GM18526 (cell line): ENCODE results near the gene ROR2.

Experiments
- POLR2A ChIP-seq: IDR thresholded peaks from 3 replicates; pipeline ENCODE4 v1.6.1; 2011; ENCODE audit not compliant: insufficient read length; ENCODE audit errors: extremely low read depth

ROR2 gene

DNA sequence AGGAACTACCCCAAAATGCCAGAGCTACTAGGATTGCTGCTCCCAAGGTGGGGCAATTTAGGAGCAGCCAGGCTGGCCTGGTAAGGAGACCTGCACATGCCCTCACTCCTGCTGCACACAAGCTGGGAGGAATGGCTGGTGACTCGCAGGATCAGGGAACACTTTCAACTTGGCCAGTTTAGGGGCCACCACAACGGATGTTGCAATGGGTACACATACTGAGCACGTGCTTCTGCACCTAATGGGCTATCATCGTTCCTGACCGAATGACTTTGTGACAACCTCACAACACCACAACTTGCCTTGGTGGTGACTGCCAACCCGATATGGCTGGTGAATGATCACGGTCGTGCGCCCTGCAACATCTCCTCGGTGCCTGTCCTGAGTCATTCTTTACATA is 172.0 kb downstream of the ROR2 start:
- TF ChIP-seq POLR2A = no peak

DNA sequence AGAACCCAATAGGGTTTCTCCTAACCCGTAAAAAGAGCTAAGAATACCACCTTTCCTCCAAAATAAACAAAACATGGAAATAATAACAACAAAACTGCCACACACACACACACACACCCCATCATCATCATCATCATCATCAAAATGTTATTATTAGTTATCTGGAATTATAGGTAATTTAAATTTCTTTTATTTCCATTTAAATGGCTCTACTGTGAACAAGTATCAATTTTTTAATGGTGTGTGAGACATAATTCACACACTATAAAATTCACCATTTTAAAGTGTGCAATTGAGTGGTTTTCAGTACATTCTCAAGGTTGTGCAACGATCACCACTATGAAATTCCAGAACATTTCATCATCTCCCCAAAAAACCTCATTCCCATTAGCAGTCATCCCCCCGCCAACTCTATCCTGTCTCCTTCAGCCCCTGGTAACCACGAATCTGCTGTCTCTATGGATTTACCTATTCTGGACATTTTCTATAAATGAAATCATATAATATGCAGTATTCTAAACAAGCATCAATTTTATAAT is 172.7 kb downstream of the ROR2 start:
- no peak for TF ChIP-seq POLR2A

DNA sequence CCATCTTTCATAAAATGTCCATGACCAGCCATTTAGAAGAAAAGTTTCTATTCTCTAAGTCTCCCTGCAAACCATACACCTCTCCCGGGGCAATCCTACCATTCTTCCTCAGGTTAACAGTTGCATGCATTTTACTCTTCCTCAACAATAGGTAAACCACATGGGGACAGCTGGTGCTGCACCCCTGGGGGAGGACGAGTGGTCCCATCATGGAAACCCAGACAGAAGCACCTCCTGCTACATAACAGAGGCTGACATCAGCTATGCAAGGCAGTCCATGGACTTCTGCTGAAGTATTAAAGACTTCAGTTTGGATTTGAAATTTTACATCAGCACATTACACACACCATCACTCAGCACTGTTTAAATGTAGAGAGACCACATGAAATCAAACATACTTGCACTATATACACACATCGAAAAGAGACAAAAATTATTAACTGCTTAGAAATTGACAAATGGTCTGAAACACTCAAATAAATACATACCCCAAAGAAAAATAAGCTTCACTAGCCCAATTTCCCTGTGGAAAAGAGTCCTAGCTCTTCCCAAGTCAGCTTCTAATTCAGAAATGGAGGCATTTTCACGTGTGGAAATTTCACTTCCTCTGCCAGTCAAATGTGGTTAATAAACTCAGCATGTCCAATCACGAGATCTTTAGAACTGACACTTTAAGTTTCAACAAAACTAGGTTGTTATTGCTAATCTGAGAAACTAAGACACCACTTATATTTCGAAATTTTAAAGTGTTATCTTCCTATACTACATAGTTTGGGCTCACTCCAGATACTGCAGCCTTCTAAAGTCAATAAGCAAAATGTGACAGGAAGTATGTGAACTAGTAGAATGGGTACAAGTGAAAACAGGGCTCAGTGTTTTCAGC is 173.4 kb downstream of the ROR2 start:
- TF ChIP-seq POLR2A = no peak

DNA sequence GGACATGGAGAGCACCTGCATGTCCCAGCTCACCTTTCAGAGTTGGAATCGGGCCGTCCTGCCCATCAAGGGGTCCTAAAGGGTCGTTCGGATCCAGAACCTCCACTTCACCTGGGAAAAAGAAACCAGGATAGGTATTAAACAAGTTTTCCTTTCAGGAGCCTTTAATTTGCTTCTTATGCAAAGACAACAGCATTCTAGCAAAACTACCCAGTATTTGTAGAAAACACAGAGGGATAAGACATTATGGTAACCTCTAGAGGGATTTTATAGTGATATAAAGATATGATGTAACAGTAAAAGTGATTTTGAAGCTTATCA is 174.4 kb downstream of the ROR2 start:
- no peak for TF ChIP-seq POLR2A

DNA sequence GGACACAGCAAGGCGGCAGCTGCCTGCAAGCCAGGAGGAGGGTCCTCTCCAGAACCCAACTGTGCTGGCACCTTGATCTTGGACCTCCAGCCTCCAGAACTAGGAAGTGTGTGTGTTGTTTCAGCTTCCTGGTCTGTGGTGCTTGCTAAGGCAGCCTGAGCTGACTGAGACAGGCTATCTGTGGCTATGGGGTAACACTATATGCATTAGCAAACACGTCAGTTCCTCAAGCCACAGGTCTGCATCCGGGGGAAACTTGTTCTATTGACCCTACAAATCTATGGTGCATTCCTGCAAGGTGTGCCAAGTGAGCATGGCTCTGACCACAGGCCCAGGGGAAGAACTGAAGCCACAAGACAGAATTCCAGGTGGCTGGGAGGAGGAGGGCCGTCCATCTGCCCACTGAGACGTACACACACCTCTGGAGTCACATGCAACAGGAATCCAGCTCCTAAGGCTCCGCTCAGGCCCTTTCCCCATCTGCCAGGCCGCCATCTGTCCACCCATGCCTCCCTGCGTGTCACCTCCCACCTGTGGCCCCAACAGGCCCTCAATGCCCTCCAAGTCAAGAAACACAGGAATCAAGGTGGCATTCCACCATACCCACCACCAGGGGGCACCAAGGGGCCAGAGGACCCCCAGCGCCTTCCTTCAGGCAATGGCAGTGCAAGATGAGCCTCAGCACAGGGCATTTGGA is 174.9 kb downstream of the ROR2 start:
- no peak for TF ChIP-seq POLR2A

DNA sequence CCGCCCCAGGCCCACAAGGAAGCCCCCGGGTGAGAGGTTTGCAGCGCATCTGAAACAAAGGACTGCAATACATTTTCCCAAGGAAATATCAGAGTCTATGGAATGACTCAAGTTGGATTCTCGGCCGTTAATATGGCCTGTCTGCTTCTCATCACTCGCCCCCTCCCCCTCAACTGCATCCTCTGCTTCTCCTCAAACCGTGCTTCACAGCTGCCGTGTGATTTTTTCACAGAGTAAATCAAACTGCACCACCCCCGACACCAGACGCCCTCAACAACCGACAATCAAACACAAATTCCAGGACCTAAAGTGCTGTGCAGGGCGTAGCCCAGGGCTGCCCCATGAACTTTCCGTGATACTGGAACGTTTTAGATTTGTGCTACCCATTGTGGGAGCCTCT is 176.9 kb downstream of the ROR2 start:
- no peak for TF ChIP-seq POLR2A

DNA sequence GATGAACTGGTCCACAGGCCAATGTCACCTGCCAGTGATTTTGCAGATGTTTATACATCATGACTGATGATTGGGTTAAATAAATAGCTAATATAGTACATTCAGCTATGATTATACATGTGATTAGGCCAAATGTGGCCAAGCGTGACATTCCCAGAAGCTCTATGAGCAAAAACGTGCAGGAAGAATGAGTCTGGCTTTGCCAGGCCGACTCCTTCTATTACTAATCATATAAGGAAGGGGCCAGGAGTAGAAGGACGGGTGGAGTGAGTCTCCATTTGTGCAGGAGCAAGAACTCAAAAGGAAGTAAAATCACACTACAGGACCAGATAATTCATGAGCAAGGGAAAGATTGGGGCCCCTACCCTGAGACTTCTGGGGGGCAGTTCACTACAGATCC is 178.2 kb downstream of the ROR2 start:
- TF ChIP-seq POLR2A = no peak

DNA sequence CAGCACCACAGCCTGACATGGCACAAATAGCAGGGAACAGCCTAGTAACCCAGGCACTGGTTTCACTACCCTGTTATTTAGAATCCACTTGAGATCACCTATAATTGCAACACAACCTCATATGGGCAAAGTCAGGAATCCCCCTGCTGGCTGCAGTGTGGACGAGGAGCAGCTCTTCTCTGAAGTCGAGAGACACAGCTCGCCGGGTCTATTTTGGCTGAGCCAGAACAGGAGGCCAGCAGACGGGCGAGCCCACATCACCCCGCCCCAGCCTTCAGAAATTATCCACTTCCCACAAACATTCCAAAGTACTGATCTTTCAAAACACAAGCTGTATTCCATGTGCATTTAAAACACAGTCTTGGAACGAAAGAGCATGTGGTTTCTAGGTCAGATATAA is 179.0 kb downstream of the ROR2 start:
- no peak for TF ChIP-seq POLR2A

DNA sequence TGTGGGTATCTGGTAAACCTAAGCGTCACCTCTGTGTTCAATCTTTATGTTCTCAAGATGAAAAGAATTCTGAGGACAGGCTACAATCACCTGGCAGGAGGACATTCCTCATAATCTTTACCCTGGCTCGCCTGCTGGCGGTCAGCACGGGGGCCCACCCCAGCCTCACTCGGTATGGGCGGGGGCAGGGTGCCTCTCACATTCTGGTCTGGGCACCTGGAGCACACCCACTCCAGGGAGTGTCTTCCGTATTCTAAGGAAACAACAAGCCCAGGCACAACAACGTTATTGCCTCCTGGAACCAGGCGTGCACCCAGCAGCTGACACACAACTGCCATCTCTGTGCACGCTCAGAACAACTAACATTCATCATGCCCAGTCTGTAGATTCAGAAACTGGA is 179.8 kb downstream of the ROR2 start:
- TF ChIP-seq POLR2A = no peak

DNA sequence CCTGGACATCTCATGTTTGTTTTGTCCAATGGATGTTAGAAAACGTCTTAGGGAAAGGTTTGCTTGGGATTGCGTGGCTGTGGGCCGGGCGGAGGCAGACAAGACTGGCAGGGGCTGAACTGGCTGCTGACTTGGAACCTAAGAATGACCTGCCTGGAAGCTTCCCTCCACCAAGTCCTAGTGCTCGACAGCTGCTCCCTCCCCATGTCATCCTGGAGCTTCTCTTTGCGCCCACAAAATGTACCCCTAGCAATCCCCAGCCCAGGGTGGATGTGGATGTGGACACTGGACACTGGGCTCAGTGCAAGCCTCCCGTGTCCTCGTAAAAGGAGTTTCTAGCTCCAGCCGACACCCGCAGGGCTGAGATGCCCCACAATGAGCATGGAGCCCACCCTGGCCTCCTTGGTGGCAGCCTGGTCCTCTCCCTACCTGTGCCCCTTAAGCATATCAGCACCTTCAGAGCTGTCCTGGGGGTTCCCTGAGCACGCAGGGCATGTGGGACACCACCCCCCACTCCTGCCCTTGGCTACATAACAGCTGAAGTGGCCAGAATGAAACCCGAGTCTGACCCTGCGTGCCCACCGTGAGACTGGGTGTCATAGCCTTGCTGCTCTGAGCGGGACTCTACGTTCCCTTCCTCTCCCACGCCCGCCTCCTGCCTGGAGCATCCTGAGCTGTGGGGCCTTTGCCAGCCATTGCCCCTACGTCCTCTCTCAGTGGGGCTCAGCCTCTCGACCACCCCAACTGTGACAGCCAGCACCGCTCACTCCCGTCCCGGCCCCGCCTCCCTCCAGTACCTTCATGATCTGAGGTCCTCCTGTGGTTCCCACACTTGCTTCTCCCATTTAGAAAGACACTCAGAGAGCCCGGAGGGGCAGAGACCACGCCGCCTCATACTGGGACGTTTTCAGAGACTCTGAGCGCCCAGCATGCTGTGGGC is 180.8 kb downstream of the ROR2 start:
- TF ChIP-seq POLR2A = no peak

DNA sequence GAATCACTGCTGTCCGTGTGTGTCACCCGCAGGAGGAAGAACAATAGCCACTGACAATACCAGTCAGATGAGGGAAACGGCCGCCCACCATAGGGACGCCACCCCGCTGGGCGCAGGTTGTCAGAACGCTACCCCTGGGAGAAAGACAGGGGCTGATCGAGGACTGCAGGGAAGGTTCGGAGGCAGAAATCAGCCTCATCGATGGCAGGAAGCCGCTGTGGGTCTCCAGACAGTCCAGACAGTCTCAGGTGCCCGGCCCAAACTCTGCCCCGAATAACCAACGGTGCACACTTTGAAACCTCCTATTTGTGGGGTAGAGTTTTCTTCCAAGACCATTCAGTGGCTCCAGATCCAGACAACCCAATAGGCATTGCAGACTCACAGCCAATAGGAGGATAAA is 181.5 kb downstream of the ROR2 start:
- no peak for TF ChIP-seq POLR2A

DNA sequence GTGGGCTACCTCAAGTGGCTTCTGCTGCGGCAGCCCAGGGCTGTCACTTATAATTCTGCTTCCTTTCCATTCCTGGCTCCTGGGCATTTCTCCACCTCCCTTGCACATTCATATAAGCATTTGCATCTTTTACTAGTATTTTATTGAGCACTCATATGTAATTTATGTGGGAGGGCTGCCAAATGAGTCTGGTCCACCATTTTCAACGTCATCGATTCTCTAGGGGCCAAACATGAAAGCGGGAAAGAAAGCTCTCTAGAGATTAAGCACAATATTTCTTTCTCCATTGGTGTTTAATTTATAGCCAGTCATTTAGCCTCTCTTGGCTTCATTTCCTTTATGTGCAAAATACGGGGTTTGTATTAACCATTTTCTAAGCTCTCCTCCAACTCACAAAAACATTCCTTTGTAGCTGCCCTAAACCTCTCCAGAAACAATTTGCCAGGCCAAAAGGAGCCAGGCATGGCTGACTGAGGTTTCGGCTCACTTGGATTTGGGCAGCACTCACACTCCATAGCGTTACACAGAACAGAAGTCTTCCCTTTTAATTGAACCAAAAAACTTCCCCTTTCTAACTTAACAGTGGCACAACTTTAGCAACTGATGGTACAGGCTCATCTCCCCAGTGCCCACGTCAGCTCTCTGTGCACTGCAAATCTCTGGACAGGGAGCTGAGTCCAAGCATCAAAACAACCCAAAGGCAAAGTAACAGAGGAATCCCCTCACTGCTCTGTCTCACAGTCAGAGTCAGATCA is 183.5 kb downstream of the ROR2 start:
- TF ChIP-seq POLR2A = no peak

DNA sequence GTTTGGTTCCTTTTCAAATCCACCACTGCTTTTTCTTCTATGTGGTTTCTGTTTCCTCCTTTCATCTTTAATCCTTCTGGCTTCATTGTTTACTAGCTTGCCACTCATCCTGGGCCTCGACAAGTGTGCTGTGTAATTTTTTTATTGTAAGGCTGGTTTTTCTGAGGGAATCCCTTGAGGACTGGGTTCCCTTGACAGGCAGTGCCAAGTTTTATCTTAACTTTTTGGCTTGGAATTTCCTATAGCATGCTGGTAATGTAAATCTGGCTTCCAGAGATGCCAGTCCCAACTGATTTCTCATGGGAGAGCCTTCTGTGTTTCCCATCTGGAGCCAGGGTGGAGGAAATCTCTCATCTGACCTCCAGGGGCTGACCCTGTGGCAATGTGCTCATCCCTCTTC is 184.7 kb downstream of the ROR2 start:
- no peak for TF ChIP-seq POLR2A

DNA sequence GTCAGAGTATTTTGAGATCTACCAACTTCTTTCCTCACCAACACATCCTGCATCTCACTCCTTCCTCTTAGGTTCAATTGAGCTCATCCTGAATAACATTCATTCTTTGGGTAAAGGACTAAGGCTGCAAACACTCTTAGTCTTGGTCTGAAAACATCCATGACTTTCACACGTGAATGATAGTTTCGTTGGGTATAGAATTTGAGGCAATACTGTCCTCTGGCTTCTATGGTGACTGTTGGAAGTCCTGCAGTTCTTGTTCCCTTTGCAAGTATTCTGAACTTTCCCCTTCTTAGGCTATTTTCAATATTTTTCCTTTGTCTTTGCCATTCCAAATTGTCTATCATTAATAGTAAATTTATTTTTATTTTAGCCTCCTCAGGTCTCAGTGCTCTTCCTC is 185.4 kb downstream of the ROR2 start:
- no peak for TF ChIP-seq POLR2A

DNA sequence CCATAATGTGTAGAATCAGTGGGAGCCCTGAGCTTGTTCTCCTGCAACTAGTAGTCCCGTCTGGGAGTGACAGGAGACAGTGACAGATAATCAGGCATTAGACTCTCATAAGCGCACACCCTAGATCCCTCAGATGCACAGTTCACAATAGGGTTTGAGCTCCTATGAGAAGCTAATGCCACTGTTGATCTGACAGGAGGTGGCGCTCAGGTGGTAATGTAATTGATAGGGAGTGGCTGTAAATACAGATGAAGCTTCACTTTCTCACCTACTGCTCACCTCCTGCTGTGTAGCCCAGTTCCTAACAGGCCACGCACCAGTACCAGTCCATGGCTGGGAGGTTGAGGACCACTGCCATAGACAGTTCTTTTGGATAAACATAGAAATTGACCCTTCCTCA is 188.7 kb downstream of the ROR2 start:
- TF ChIP-seq POLR2A = no peak
